Measurements from ENCODE around the gene REXO1.

The REXO1 gene

DNA sequence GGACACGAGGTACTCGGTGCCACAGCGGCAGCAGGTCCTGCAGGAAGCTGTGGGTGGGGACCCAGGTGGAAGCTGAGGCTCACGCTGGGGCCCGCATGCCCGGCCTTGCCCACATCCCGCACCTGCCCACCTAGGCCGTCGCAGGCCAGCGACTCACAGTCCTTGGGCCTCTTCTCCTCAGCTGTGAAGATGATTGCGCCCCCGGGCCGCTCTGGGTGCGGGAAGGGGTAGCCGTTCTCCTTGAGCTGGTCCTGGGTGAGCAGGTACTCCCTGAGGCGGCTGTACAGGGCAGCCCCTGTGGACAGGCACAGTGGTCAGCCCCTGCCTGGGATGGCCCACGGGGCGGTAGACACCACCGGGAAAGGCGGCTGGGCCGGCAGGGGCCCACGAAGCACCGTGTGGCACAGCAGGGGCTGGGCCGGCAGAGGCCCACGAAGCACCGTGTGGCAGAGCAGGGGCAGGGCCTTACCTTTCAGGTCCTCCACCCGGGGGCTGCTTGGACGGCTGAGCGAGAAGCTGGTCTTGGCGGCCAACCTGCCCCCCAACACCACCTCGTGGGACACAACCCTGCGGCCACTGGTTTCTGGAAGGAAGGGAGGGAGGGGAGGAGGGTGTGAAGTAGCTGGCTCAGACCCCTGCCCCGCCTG lies 29.6 kb downstream of the REXO1 start:
- in situ Hi-C loops (cut with MboI; ENCODE audit: low sequenced_read_pairs) = no loop called here
- H3K9me3 ChIP-seq = no peaks in the 10 kb centered on the region
- no peak overlapping the region for H3K4me3 ChIP-seq
- peaks cover 50% of the 10 kb centered on the region for H3K36me3 ChIP-seq (replicated peaks)
- H3K27me3 ChIP-seq (ENCODE audit: low read depth) = no peaks in the 10 kb centered on the region
- DNase-seq (ENCODE audit: low spot score in 2 of 2) = no peak
- H3K4me1 ChIP-seq = no peaks in the 10 kb centered on the region

- no peak for DNase-seq (ENCODE audit: low spot score in 2 of 2)
- H3K9me3 ChIP-seq = no peaks in the 10 kb centered on the region
- in situ Hi-C loops (cut with MboI; ENCODE audit: low sequenced_read_pairs) = no loop called here
- no peak overlapping the region for H3K4me3 ChIP-seq
- H3K27me3 ChIP-seq (ENCODE audit: low read depth) = no peaks in the 10 kb centered on the region
- H3K4me1 ChIP-seq = peaks cover 6% of the 10 kb centered on the region
- peaks cover 49% of the 10 kb centered on the region for H3K36me3 ChIP-seq (replicated peaks)
These were observed 30.6 kb downstream of the REXO1 start for GRCh38 chr19:1817553-1818179.

DNA sequence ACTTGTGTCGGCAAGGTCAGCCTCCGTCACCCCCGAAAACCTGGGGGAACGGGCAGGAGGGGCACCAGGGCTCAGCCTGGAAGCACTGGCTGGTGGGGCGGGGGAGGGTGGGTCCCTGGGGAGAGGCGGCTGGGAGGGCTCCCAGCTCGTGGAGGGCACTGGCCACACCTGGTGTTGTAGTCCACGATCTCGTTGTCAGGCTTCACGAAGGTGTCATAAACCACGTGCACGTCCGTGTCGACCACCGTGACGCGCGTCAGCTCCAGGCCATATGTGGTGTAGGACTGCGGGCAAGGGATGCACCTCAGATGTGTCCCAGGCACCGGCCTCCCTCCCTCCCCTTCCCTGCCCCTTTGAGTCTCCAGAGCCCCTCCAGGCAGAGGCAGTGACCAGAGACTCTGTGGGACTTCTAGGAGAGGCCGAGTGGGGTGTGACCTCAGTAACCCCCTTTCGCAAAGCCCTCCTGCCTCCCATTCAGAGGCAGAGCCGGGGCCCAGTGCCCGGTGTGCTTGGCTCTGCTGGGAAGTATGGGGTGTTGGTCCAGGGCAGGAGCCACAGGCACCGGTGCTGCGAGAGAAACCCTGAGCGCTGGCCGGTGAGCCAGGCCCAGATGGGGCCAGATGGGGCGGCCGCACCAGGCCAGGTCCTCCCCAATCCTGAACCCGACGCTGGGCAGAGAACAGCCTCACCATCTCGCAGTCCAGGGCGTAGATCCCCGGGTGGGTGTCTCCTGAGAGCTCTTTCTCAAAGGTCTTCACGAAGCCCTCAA lies 31.6 kb downstream of the REXO1 start:
- Histone ChIP-seq H3K4me1 (peaks cover 6% of the 10 kb centered on the region), H3K9me3 (no peaks in the 10 kb centered on the region), H3K36me3 (replicated peaks) (peaks cover 46% of the 10 kb centered on the region), H3K27me3 (ENCODE audit: low read depth) (no peaks in the 10 kb centered on the region), H3K4me3 (no peak overlapping the region)
- DNase-seq (ENCODE audit: low spot score in 2 of 2) = no peak
- in situ Hi-C loops (cut with MboI; ENCODE audit: low sequenced_read_pairs) = no loop called here

DNA sequence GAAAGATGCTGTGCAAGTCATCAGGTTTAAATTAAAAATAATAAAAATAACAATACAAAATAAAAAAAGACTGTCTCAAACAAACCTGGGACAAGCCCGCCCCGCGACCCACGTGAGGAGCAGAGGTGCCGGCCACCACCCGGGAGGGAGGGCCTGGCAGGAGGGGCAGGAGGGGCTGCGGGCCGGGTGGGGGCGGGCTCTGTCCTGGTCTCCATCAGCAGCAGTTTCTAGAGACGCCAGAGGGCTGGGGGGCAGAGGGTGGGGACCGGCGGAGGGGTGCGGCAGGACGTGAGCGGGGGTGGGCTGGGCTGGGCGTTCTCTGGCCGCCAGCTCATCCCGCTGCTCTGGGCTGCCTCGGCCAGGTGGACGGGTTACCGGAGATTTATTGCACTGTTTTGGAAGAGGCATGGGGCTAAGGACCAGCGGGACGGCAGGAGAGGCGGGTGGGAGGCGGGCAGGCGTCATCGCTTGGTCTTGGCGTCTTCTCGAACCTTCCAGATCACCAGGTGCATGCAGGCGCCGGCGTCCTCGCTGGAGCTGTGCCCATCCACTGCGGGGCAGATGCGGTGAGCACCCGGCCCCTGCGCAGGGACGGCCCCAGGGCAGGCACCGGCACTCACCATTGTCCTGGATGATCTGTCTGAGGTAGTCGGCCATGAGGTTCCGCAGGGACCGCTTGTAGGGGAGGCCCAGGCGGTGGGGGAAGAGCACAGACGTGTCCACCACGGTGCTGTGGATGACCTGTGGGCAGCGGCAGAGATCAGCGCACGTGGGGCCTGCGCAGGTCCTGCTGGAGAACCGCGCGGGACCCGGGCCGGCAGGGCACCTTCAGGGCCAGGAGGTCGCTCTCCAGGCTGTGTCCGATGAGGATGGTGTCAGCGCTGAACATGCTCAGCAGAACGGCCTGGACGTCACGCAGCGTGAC lies 32.4 kb downstream of the REXO1 start:
- in situ Hi-C loops (cut with MboI; ENCODE audit: low sequenced_read_pairs) = no loop called here
- no peaks in the 10 kb centered on the region for H3K27me3 ChIP-seq (ENCODE audit: low read depth)
- no peak overlapping the region for H3K4me3 ChIP-seq
- DNase-seq (ENCODE audit: low spot score in 2 of 2) = no peak
- H3K9me3 ChIP-seq = no peaks in the 10 kb centered on the region
- H3K4me1 ChIP-seq = peaks cover 6% of the 10 kb centered on the region
- peaks cover 45% of the 10 kb centered on the region for H3K36me3 ChIP-seq (replicated peaks)

GRCh38 chr19:1814833-1815604 lies 33.3 kb downstream of the REXO1 start:
- in situ Hi-C loops (cut with MboI; ENCODE audit: low sequenced_read_pairs) = no loop called here
- H3K36me3 ChIP-seq (replicated peaks) = peaks cover 36% of the 10 kb centered on the region
- H3K4me1 ChIP-seq = peaks cover 6% of the 10 kb centered on the region
- DNase-seq (ENCODE audit: low spot score in 2 of 2) = no peak
- H3K27me3 ChIP-seq (ENCODE audit: low read depth) = no peaks in the 10 kb centered on the region
- no peak overlapping the region for H3K4me3 ChIP-seq
- H3K9me3 ChIP-seq = no peaks in the 10 kb centered on the region

DNA sequence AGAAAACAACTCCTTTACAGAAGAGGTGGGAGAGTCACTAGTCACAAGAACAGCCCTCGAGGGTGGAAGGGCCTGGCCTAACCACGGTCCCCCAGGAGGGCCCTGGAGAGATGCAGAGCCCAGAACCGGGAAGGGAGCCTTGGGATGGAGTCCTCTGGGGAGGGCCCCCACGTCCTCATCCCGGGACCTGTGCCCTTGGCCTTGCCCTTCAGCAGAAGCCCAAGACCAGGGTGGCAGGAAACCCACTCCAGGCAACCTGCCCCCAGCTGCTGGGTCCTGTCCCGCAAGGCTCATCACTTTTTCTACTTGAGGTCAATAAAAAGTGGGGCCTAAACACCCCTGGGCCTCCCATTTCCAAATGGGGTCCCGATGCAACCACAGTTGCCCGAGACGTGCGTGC lies 33.9 kb downstream of the REXO1 start:
- in situ Hi-C loops (cut with MboI; ENCODE audit: low sequenced_read_pairs) = no loop called here
- Histone ChIP-seq H3K9me3 (no peaks in the 10 kb centered on the region), H3K4me3 (no peak overlapping the region), H3K36me3 (replicated peaks) (peaks cover 31% of the 10 kb centered on the region), H3K4me1 (peaks cover 6% of the 10 kb centered on the region), H3K27me3 (ENCODE audit: low read depth) (no peaks in the 10 kb centered on the region)
- DNase-seq (ENCODE audit: low spot score in 2 of 2) = no peak

- Histone ChIP-seq H3K36me3 (replicated peaks) (peaks cover 26% of the 10 kb centered on the region), H3K4me1 (peaks cover 6% of the 10 kb centered on the region), H3K9me3 (no peaks in the 10 kb centered on the region), H3K4me3 (peak overlapping the region; percentile 46), H3K27me3 (ENCODE audit: low read depth) (no peaks in the 10 kb centered on the region)
- no peak for DNase-seq (ENCODE audit: low spot score in 2 of 2)
- in situ Hi-C loops (cut with MboI; ENCODE audit: low sequenced_read_pairs) = no loop called here
These were observed 34.8 kb downstream of the REXO1 start for GRCh38 chr19:1813192-1814182.

DNA sequence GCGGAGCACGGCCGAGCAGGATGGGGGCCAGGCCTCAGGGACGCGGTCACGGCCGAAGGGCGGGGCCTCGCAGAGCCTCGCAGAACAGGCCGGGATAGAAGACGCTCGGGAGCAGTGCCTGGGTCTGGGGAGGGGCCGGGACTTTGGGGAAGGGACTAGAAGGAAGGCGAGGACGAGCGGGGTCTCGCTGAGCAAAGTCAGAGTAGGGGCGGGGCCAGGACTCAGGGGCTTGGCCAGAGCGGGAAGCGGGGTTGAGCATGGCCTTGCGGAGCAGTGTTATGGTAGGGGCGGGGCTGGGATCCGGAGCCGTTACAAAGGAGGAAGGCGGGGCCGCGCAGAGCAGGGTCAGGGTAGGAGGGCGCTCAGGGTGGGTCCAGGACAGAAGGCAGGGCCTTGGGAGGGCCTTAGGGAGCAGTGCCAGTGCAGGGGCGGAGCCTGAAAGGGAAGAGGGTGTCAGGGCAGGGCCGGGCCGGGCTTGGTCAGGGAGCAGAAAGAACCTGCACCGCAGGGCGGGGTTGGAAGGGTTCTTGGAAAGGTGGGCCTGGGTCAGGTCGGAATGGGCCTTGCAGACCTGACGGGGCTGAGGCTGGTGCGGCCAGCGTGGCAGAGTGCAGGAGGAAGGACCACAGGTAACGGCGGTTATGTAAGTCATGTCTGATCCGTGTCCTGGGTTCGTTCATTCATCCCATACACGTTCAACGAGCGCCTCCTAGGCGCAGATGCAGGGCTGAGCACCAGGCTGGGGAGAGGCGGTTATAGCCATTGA lies 35.7 kb downstream of the REXO1 start:
- Histone ChIP-seq H3K9me3 (no peaks in the 10 kb centered on the region), H3K27me3 (ENCODE audit: low read depth) (no peaks in the 10 kb centered on the region), H3K4me1 (peaks cover 6% of the 10 kb centered on the region), H3K4me3 (peak overlapping the region; percentile 46), H3K36me3 (replicated peaks) (peaks cover 17% of the 10 kb centered on the region)
- DNase-seq (ENCODE audit: low spot score in 2 of 2) = peak; percentile 97 to 100
- in situ Hi-C loops (cut with MboI; ENCODE audit: low sequenced_read_pairs) = no loop called here

GRCh38 chr19:1811942-1812425 lies 36.3 kb downstream of the REXO1 start, which contains the start of gene ATP8B3:
Gene ATP8B3, minus strand, starts transcription at chr19:1812276. Its CDS starts 540 bp downstream, at chr19:1811736.
- in situ Hi-C loops (cut with MboI; ENCODE audit: low sequenced_read_pairs) = no loop called here
- no peak for DNase-seq (ENCODE audit: low spot score in 2 of 2)
- no peaks in the 10 kb centered on the region for H3K9me3 ChIP-seq
- no peaks in the 10 kb centered on the region for H3K27me3 ChIP-seq (ENCODE audit: low read depth)
- H3K4me3 ChIP-seq = peak within 1 kb of the TSS; percentile 46
- H3K36me3 ChIP-seq (replicated peaks) = peaks cover 12% of the 10 kb centered on the region
- peaks cover 6% of the 10 kb centered on the region for H3K4me1 ChIP-seq

- Histone ChIP-seq H3K27me3 (ENCODE audit: low read depth) (no peaks in the 10 kb centered on the region), H3K36me3 (replicated peaks) (peaks cover 9% of the 10 kb centered on the region), H3K4me3 (peak overlapping the region; percentile 46), H3K4me1 (peaks cover 6% of the 10 kb centered on the region), H3K9me3 (no peaks in the 10 kb centered on the region)
- peak in 1 of 2 experiments; percentile 45 for DNase-seq (ENCODE audit: low spot score in 2 of 2)
- in situ Hi-C loops (cut with MboI; ENCODE audit: low sequenced_read_pairs) = no loop called here
These were observed 36.8 kb downstream of the REXO1 start for GRCh38 chr19:1811472-1811894.

DNA sequence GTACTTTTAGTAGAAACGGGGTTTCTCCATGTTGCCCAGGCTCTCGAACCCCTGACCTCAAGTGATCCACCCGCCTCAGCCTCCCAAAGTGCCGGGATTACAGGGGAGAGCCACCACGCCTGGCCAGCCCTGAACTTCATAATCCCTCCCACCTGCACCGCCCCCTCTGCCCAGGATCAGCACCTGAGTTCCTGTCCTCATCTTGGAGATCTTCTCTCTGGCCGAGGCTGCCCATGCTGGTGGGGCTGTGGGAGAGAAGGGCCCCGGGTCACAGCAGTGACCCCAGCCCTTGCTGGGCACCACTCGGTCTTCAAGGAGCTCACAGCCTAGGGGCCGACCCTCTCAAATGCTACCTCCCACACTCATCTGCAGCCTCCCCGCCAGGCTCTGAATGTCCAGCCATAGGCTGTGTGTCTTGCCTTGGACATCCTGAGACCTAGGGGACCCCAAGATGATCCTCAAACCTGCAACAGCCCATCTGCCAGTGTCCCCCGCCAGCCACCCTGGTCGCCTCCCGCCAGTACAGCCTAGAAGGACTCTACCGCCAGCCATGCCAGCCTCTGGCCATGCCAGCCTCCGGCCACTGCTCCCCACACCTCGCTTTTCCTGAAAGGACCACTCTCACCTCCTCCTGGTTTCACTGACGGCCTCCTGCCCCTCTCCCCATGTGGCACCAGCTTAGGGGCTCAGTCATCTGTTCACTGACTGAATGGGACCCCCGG lies 37.7 kb downstream of the REXO1 start:
- Histone ChIP-seq H3K9me3 (no peaks in the 10 kb centered on the region), H3K4me1 (peaks cover 6% of the 10 kb centered on the region), H3K27me3 (ENCODE audit: low read depth) (no peaks in the 10 kb centered on the region), H3K36me3 (replicated peaks) (peaks cover 4% of the 10 kb centered on the region; the same call in 1 of the 2 replicates), H3K4me3 (no peak overlapping the region)
- in situ Hi-C loops (cut with MboI; ENCODE audit: low sequenced_read_pairs) = no loop called here
- no peak for DNase-seq (ENCODE audit: low spot score in 2 of 2)

All from HAP-1 (cell line).